GM19438 (cell line): ENCODE measurements around the gene SCARB1.

Source experiments
- ATAC-seq: cut with Tn5 transposase; IDR thresholded peaks from one replicate; pipeline ENCODE4 v1.9.1; 2021; ENCODE audit warnings: low read depth; ENCODE audit not compliant: unreplicated experiment

The SCARB1 gene

GRCh38 chr12:124828264-124829007 lies 35.2 kb downstream of the SCARB1 start:
- peak; percentile 18 for ATAC-seq

- peak; percentile 69 for ATAC-seq
These were observed 36.0 kb downstream of the SCARB1 start for GRCh38 chr12:124827588-124828184.

- no peak for ATAC-seq
These were observed 39.5 kb downstream of the SCARB1 start for GRCh38 chr12:124824195-124824594.

- ATAC-seq = no peak
These were observed 40.2 kb downstream of the SCARB1 start for GRCh38 chr12:124823272-124823970.

- no peak for ATAC-seq
These were observed 41.4 kb downstream of the SCARB1 start for GRCh38 chr12:124822218-124822617.

GRCh38 chr12:124821252-124822200 lies 42.1 kb downstream of the SCARB1 start:
- ATAC-seq = no peak

- ATAC-seq = no peak
These were observed 43.5 kb downstream of the SCARB1 start for GRCh38 chr12:124820199-124820598.

- ATAC-seq = no peak
These were observed 44.1 kb downstream of the SCARB1 start for GRCh38 chr12:124819525-124819924.

- ATAC-seq = no peak
These were observed 44.6 kb downstream of the SCARB1 start for GRCh38 chr12:124819080-124819479.

- ATAC-seq = no peak
These were observed 46.3 kb downstream of the SCARB1 start for GRCh38 chr12:124817076-124818000.

GRCh38 chr12:124816295-124816854 lies 47.3 kb downstream of the SCARB1 start:
- no peak for ATAC-seq

GRCh38 chr12:124814741-124815613 lies 48.7 kb downstream of the SCARB1 start:
- ATAC-seq = no peak

GRCh38 chr12:124813782-124814181 lies 49.9 kb downstream of the SCARB1 start:
- no peak for ATAC-seq

GRCh38 chr12:124812979-124813378 lies 50.7 kb downstream of the SCARB1 start:
- no peak for ATAC-seq

- ATAC-seq = no peak
These were observed 51.3 kb downstream of the SCARB1 start for GRCh38 chr12:124812356-124812755.

GRCh38 chr12:124811633-124812032 lies 52.0 kb downstream of the SCARB1 start:
- no peak for ATAC-seq

GRCh38 chr12:124809878-124810277 lies 53.8 kb downstream of the SCARB1 start:
- no peak for ATAC-seq

- no peak for ATAC-seq
These were observed 54.3 kb downstream of the SCARB1 start for GRCh38 chr12:124809391-124809790.
